ENCODE data around the gene LRRC4. TPM values are rescaled to one million over a fixed set of nuclear protein-coding genes. Genes with fewer than 3 reads are reported as not detected.

The LRRC4 gene
- total RNA-seq, 1 experiment from 2014 or later = not detected

- POLR2A ChIA-PET = no interaction called here
- no peak overlapping the region for H3K27ac Mint-ChIP-seq (ENCODE audit: low read depth, unreplicated experiment)
- CTCF ChIA-PET = interaction anchor here (0.6 kb wide), 2 partner anchors 143 to 149 kb away, joined by 3 read pairs; no protein-coding TSS in a partner anchor
- no peaks in the 10 kb centered on the region for H3K9me3 Mint-ChIP-seq (ENCODE audit: unreplicated experiment)
- H3K4me3 Mint-ChIP-seq (ENCODE audit: unreplicated experiment) = no peak overlapping the region
- peaks cover 12% of the 10 kb centered on the region for H3K4me1 Mint-ChIP-seq (ENCODE audit: insufficient read depth, unreplicated experiment)
- peaks cover 36% of the 10 kb centered on the region for H3K36me3 Mint-ChIP-seq (ENCODE audit: insufficient read depth, unreplicated experiment)
- intact Hi-C loops (cut with micrococcal nuclease) = no loop called here
- no peak for TF ChIP-seq CTCF (IDR thresholded peaks at IDR 0.05; ENCODE audit: unreplicated experiment)
- no peak for DNase-seq (ENCODE audit: unreplicated experiment)
- H3K27me3 Mint-ChIP-seq (ENCODE audit: insufficient read depth, unreplicated experiment) = no peaks in the 10 kb centered on the region
- BruUV-seq (replicated peaks) = no TSS peak
Measured at GRCh38 chr7:127986581-127987521, 44.4 kb downstream of the LRRC4 start.

- peaks cover 7% of the 10 kb centered on the region for H3K9me3 Mint-ChIP-seq (ENCODE audit: unreplicated experiment)
- peaks cover 27% of the 10 kb centered on the region for H3K36me3 Mint-ChIP-seq (ENCODE audit: insufficient read depth, unreplicated experiment)
- H3K27me3 Mint-ChIP-seq (ENCODE audit: insufficient read depth, unreplicated experiment) = no peaks in the 10 kb centered on the region
- H3K4me3 Mint-ChIP-seq (ENCODE audit: unreplicated experiment) = no peak overlapping the region
- H3K27ac Mint-ChIP-seq (ENCODE audit: low read depth, unreplicated experiment) = peak overlapping the region; percentile 6
- ChIA-PET POLR2A (no interaction called here), CTCF (interaction anchor here (0.6 to 1.3 kb wide), 2 partner anchors 12 to 45 kb away, joined by 3 read pairs; no protein-coding TSS in a partner anchor)
- no peak for TF ChIP-seq CTCF (IDR thresholded peaks at IDR 0.05; ENCODE audit: unreplicated experiment)
- intact Hi-C loops (cut with micrococcal nuclease) = no loop called here
- DNase-seq (ENCODE audit: unreplicated experiment) = peak; percentile 7
- BruUV-seq (replicated peaks) = no TSS peak
- peaks cover 12% of the 10 kb centered on the region for H3K4me1 Mint-ChIP-seq (ENCODE audit: insufficient read depth, unreplicated experiment)
Measured at GRCh38 chr7:127983804-127984332, 47.4 kb downstream of the LRRC4 start.

GRCh38 chr7:127981965-127982364, 49.3 kb downstream of the LRRC4 start:
- TF ChIP-seq CTCF (IDR thresholded peaks at IDR 0.05; ENCODE audit: unreplicated experiment) = no peak
- ChIA-PET POLR2A (no interaction called here), CTCF (interaction anchor here (0.6 to 1.2 kb wide), 4 partner anchors 14 to 759 kb away, joined by 3 to 4 read pairs (median 3); no protein-coding TSS in a partner anchor)
- Mint-ChIP-seq H3K9me3 (ENCODE audit: unreplicated experiment) (peaks cover 22% of the 10 kb centered on the region), H3K4me3 (ENCODE audit: unreplicated experiment) (no peak overlapping the region), H3K27ac (ENCODE audit: low read depth, unreplicated experiment) (no peak overlapping the region), H3K4me1 (ENCODE audit: insufficient read depth, unreplicated experiment) (peaks cover 12% of the 10 kb centered on the region), H3K27me3 (ENCODE audit: insufficient read depth, unreplicated experiment) (no peaks in the 10 kb centered on the region), H3K36me3 (ENCODE audit: insufficient read depth, unreplicated experiment) (peaks cover 42% of the 10 kb centered on the region)
- intact Hi-C loops (cut with micrococcal nuclease) = no loop called here
- no TSS peak for BruUV-seq (replicated peaks)
- DNase-seq (ENCODE audit: unreplicated experiment) = no peak

- no peak overlapping the region for H3K27ac Mint-ChIP-seq (ENCODE audit: low read depth, unreplicated experiment)
Measured at GRCh38 chr7:127980901-127981300, 50.3 kb downstream of the LRRC4 start.

More at GRCh38 chr7:127980901-127981300, 50.3 kb downstream of the LRRC4 start:
- Mint-ChIP-seq H3K4me3 (ENCODE audit: unreplicated experiment) (no peak overlapping the region), H3K36me3 (ENCODE audit: insufficient read depth, unreplicated experiment) (peaks cover 52% of the 10 kb centered on the region), H3K4me1 (ENCODE audit: insufficient read depth, unreplicated experiment) (peaks cover 12% of the 10 kb centered on the region), H3K9me3 (ENCODE audit: unreplicated experiment) (peaks cover 22% of the 10 kb centered on the region), H3K27me3 (ENCODE audit: insufficient read depth, unreplicated experiment) (no peaks in the 10 kb centered on the region)
- ChIA-PET CTCF (interaction anchor here (0.6 to 0.9 kb wide), 2 partner anchors 229 to 319 kb away, joined by 3 read pairs; no protein-coding TSS in a partner anchor), POLR2A (no interaction called here)
- TF ChIP-seq CTCF (IDR thresholded peaks at IDR 0.05; ENCODE audit: unreplicated experiment) = no peak
- BruUV-seq (replicated peaks) = no TSS peak
- DNase-seq (ENCODE audit: unreplicated experiment) = no peak
- intact Hi-C loops (cut with micrococcal nuclease) = no loop called here
